Gastrocnemius medialis (tissue), 4 donors: ENCODE data around the gene NAPSA.

Source experiments
- POLR2A ChIP-seq, 2 donors: fragments of 450-650 bp; IDR thresholded peaks; one replicate each; pipeline ENCODE4 v1.6.1; 2017; ENCODE audit warnings: antibody characterized with exemption in 2 of 2, mild to moderate bottlenecking in 2 of 2, moderate library complexity in 2 of 2
- TF ChIP-seq, protein P1 (sequence below), 5 experiments: fragments of 450-650 bp in 3 of 5; fragments of 200-600 bp in 2 of 5; sonication (generic) in 2 of 5; IDR thresholded peaks in 4 of 5; conservative IDR thresholded peaks in 1 of 5; 1 replicate in 4 of 5; 2 replicates in 1 of 5; pipeline ENCODE4 v1.5.1; 2016 to 2019; ENCODE audit warnings: antibody characterized with exemption in 5 of 5, mild to moderate bottlenecking in 3 of 5, moderate library complexity in 3 of 5

GRCh38 chr19:50341091-50341564, 24.3 kb downstream of the NAPSA start:
- TF ChIP-seq, protein P1, sequence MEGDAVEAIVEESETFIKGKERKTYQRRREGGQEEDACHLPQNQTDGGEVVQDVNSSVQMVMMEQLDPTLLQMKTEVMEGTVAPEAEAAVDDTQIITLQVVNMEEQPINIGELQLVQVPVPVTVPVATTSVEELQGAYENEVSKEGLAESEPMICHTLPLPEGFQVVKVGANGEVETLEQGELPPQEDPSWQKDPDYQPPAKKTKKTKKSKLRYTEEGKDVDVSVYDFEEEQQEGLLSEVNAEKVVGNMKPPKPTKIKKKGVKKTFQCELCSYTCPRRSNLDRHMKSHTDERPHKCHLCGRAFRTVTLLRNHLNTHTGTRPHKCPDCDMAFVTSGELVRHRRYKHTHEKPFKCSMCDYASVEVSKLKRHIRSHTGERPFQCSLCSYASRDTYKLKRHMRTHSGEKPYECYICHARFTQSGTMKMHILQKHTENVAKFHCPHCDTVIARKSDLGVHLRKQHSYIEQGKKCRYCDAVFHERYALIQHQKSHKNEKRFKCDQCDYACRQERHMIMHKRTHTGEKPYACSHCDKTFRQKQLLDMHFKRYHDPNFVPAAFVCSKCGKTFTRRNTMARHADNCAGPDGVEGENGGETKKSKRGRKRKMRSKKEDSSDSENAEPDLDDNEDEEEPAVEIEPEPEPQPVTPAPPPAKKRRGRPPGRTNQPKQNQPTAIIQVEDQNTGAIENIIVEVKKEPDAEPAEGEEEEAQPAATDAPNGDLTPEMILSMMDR (IDR thresholded peaks at IDR 0.05 in 4 of 5, conservative IDR thresholded peaks at IDR 0.05 in 1 of 5) = no peak
- TF ChIP-seq POLR2A (IDR thresholded peaks at IDR 0.05) = no peak
